ENCODE data around the gene OR8B8. TPM values are rescaled to one million over a fixed set of nuclear protein-coding genes. Genes with fewer than 3 reads are reported as not detected.

The OR8B8 gene
- total RNA-seq = not detected in 2 replicates

GRCh38 chr11:124445646-124446150, at the start of gene OR8B8:
Gene OR8B8 (minus strand): TSS chr11:124445696. CDS start chr11:124441085, 4,611 bp downstream.

GRCh38 chr11:124424384-124424921, 21.0 kb downstream of the OR8B8 start, which contains the start of gene OR8B4:
Gene OR8B4 (minus strand): TSS chr11:124424871. CDS start chr11:124424871, 0 bp downstream.

GRCh38 chr11:124398924-124399323, 46.6 kb downstream of the OR8B8 start, which contains the start of gene OR8B3:
Gene OR8B3 (minus strand): TSS chr11:124399024. CDS start chr11:124397351, 1,673 bp downstream.

Other genes with a start within 250 kb of the OR8B8 start
- gene OR8G1, start 204.6 kb downstream of the OR8B8 start, total RNA-seq = 0.17 TPM in 1 of 2 replicates, not detected in the other
- gene OR8G5, start 189.3 kb downstream of the OR8B8 start, total RNA-seq = not detected in 2 replicates
- not detected in 2 replicates for gene OR8D1, start 131.7 kb downstream of the OR8B8 start, total RNA-seq
- not detected in 2 replicates for gene OR8D2, start 125.5 kb downstream of the OR8B8 start, total RNA-seq
- not detected in 2 replicates for gene OR8B2, start 61.2 kb downstream of the OR8B8 start, total RNA-seq
- not detected in 2 replicates for gene OR8B3, start 46.7 kb downstream of the OR8B8 start, total RNA-seq
- not detected in 2 replicates for gene OR8B4, start 20.8 kb downstream of the OR8B8 start, total RNA-seq
- gene OR8B12, start 98.0 kb upstream of the OR8B8 start, total RNA-seq = not detected in 2 replicates
- gene OR8A1, start 124.3 kb upstream of the OR8B8 start, total RNA-seq = not detected in 2 replicates
- gene PANX3, start 165.7 kb upstream of the OR8B8 start, total RNA-seq = not detected in 2 replicates
- gene TBRG1, start 177.2 kb upstream of the OR8B8 start, total RNA-seq = 22.8 and 41.5 TPM in 2 replicates
- 17.6 and 30.8 TPM in 2 replicates for gene SIAE, start 228.0 kb upstream of the OR8B8 start, total RNA-seq
- gene SPA17, start 228.2 kb upstream of the OR8B8 start, total RNA-seq = 7.4 and 29.2 TPM in 2 replicates

Measured in smooth muscle cell of trachea (primary cell).